ENCODE results near the gene SLC4A2.

DNA sequence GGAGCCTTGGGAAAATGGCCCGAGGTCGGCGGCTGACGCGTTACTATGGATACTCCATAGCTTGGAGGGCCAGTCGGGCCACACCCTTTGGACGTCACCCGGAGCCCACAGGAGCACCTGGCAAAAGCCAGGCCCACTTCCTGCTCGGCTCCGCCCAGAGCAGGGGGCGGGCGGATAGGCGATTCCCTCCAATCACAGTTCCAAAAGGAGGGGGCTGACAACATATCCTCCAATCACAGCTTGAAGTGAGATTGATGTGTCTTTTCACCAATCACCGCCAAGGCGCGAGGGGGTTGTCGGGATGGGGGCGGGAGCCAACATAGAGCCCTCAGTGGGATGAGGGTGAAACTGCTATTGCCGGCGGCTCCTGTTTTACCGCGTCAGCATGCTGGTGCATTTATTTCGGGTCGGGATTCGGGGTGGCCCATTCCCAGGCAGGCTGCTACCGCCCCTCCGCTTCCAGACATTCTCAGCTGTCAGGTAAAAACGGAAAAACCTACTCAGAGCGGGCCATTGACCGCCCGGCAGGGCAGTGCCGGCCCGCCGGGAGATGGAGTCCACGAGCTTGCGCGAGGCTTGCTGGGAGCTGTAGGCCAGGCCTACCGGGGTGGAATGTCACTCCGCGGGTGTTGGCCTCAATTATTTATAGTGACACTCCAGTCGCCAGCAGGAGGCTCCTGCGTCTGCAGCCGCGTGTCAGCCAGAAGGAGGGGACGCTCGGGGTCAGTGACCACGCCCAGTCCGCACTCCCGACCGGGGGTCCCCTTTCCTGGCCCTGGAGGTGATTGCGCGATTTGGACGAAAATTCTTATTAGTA, 31.1 kb upstream of the SLC4A2 start, which contains the start of gene ABCB8:
- TF ChIP-seq, protein P1, sequence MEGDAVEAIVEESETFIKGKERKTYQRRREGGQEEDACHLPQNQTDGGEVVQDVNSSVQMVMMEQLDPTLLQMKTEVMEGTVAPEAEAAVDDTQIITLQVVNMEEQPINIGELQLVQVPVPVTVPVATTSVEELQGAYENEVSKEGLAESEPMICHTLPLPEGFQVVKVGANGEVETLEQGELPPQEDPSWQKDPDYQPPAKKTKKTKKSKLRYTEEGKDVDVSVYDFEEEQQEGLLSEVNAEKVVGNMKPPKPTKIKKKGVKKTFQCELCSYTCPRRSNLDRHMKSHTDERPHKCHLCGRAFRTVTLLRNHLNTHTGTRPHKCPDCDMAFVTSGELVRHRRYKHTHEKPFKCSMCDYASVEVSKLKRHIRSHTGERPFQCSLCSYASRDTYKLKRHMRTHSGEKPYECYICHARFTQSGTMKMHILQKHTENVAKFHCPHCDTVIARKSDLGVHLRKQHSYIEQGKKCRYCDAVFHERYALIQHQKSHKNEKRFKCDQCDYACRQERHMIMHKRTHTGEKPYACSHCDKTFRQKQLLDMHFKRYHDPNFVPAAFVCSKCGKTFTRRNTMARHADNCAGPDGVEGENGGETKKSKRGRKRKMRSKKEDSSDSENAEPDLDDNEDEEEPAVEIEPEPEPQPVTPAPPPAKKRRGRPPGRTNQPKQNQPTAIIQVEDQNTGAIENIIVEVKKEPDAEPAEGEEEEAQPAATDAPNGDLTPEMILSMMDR (IDR thresholded peaks at IDR 0.05), result peak; percentile 4 to 31 (median 31)
- TF ChIP-seq POLR2AphosphoS5 (IDR thresholded peaks at IDR 0.05; ENCODE audit: insufficient read depth in 1 of 2, low read depth in 1 of 2), result peak; percentile 88 to 96
- peak in 1 of 2 donors; percentile 57 for TF ChIP-seq POLR2A (IDR thresholded peaks at IDR 0.05)
